HCT116 (cell line): ENCODE data around the gene SLC6A11.

ENCODE experiments used
- CTCF ChIP-seq, 3 experiments: fragments of 200-600 bp in 1 of 3; sonication (generic) in 1 of 3; IDR thresholded peaks in 2 of 3; conservative IDR thresholded peaks in 1 of 3; 2 replicates each; pipeline ENCODE4 v1.5.1; 2012 to 2017; ENCODE audit warnings: low read depth in 2 of 3, low read length in 2 of 3, antibody characterized with exemption in 1 of 3, borderline replicate concordance in 1 of 3, control low read depth in 1 of 3, mild to moderate bottlenecking in 1 of 3, mixed read lengths in 1 of 3, mixed run types in 1 of 3, moderate library complexity in 1 of 3; ENCODE audit not compliant: insufficient read depth in 1 of 3
- JUND ChIP-seq: IDR thresholded peaks from 2 replicates; pipeline ENCODE4 v1.6.1; 2012
- POLR2A ChIP-seq: IDR thresholded peaks from 2 replicates; pipeline ENCODE4 v1.7.0; 2011; ENCODE audit warnings: borderline replicate concordance; ENCODE audit not compliant: insufficient read depth, insufficient read length; ENCODE audit errors: extremely low read depth
- RAD21 ChIP-seq: IDR thresholded peaks from 2 replicates; pipeline ENCODE4 v1.6.1; 2012; ENCODE audit warnings: low read depth, mild to moderate bottlenecking
- SIN3A ChIP-seq: IDR thresholded peaks from 2 replicates; pipeline ENCODE4 v1.6.1; 2012; ENCODE audit warnings: low read depth
- TF ChIP-seq, protein P1 (sequence below): IDR thresholded peaks from 2 replicates; pipeline ENCODE4 v1.6.1; 2012; ENCODE audit warnings: low read depth

- TF ChIP-seq JUND (no peak), CTCF (IDR thresholded peaks at IDR 0.05 in 2 of 3, conservative IDR thresholded peaks at IDR 0.05 in 1 of 3; ENCODE audit: borderline replicate concordance in 1 of 3, insufficient read depth in 1 of 3, low read depth in 2 of 3, low read length in 2 of 3) (no peak), RAD21 (no peak), SIN3A (no peak), POLR2A (no peak)
- TF ChIP-seq, protein P1, sequence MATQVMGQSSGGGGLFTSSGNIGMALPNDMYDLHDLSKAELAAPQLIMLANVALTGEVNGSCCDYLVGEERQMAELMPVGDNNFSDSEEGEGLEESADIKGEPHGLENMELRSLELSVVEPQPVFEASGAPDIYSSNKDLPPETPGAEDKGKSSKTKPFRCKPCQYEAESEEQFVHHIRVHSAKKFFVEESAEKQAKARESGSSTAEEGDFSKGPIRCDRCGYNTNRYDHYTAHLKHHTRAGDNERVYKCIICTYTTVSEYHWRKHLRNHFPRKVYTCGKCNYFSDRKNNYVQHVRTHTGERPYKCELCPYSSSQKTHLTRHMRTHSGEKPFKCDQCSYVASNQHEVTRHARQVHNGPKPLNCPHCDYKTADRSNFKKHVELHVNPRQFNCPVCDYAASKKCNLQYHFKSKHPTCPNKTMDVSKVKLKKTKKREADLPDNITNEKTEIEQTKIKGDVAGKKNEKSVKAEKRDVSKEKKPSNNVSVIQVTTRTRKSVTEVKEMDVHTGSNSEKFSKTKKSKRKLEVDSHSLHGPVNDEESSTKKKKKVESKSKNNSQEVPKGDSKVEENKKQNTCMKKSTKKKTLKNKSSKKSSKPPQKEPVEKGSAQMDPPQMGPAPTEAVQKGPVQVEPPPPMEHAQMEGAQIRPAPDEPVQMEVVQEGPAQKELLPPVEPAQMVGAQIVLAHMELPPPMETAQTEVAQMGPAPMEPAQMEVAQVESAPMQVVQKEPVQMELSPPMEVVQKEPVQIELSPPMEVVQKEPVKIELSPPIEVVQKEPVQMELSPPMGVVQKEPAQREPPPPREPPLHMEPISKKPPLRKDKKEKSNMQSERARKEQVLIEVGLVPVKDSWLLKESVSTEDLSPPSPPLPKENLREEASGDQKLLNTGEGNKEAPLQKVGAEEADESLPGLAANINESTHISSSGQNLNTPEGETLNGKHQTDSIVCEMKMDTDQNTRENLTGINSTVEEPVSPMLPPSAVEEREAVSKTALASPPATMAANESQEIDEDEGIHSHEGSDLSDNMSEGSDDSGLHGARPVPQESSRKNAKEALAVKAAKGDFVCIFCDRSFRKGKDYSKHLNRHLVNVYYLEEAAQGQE, result no peak
Observed at GRCh38 chr3:10956531-10956930, 140.5 kb downstream of the SLC6A11 start.
